Uterus (tissue), 4 donors: ENCODE data around the gene CDC123. TPM values are rescaled to one million over a fixed set of nuclear protein-coding genes. Genes with fewer than 3 reads are reported as not detected.

ENCODE experiments used
- DNase-seq, 2 donors: peaks; one replicate each; pipeline ENCODE4 v3.0.0-alpha.2; 2019 to 2020
- H3K27ac ChIP-seq, 2 donors: fragments of 200-600 bp; sonication (generic); 1 replicate in 1 of 2; 2 replicates in 1 of 2; pipeline ENCODE4 v1.5.1; 2016 to 2018
- H3K27me3 ChIP-seq, 2 donors: fragments of 200-600 bp; sonication (generic); one replicate each; pipeline ENCODE4 v1.5.1; 2018 to 2019; ENCODE audit warnings: control low read depth in 1 of 2
- H3K36me3 ChIP-seq, 2 donors: fragments of 200-600 bp; sonication (generic); one replicate each; pipeline ENCODE4 v1.5.1; 2019; ENCODE audit warnings: control low read depth in 1 of 2
- H3K4me1 ChIP-seq, 2 donors: fragments of 200-600 bp; sonication (generic); one replicate each; pipeline ENCODE4 v1.5.1; 2018 to 2019; ENCODE audit warnings: control low read depth in 1 of 2
- H3K4me3 ChIP-seq, 2 donors: fragments of 200-600 bp; sonication (generic); 1 replicate in 1 of 2; 2 replicates in 1 of 2; pipeline ENCODE4 v1.5.1; 2018 to 2019; ENCODE audit warnings: mild to moderate bottlenecking in 1 of 2
- H3K9me3 ChIP-seq, 2 donors: fragments of 200-600 bp; sonication (generic); one replicate each; pipeline ENCODE4 v1.5.1; 2019; ENCODE audit warnings: control low read depth in 1 of 2
- POLR2A ChIP-seq, 2 donors: fragments of 450-650 bp; IDR thresholded peaks; one replicate each; pipeline ENCODE4 v1.6.1; 2016; ENCODE audit warnings: antibody characterized with exemption in 2 of 2, mild to moderate bottlenecking in 1 of 2, moderate library complexity in 1 of 2
- intact Hi-C: fragments of 100-400 bp; cut with DNase I; formaldehyde crosslinking; loops from one replicate; pipeline ENCODE4 v1.15.1; 2023; ENCODE audit warnings: low total_unique reads
- total RNA-seq, 4 donors: library from RNA; depleted of rRNA in 3 of 4; stranded (reverse); fragments of >200 nt in 3 of 4; gene quantifications; one replicate each; pipeline versions ENCODE4 v1.1.0 to v1.2.4, GENCODE V29; 2014 to 2023
- TF ChIP-seq, protein P1 (sequence below), 4 experiments: fragments of 200-600 bp in 2 of 4; fragments of 450-650 bp in 2 of 4; sonication (generic) in 2 of 4; IDR thresholded peaks; one replicate each; pipeline ENCODE4 v1.5.1; 2016 to 2019; ENCODE audit warnings: antibody characterized with exemption in 4 of 4, mild to moderate bottlenecking in 2 of 4, moderate library complexity in 1 of 4
- donor health status: DM: yes; HTN: yes; CAD: no.

The CDC123 gene
- total RNA-seq, 4 donors from 2014 or later = 6.2 to 95.5 (median 34.3) TPM

DNA sequence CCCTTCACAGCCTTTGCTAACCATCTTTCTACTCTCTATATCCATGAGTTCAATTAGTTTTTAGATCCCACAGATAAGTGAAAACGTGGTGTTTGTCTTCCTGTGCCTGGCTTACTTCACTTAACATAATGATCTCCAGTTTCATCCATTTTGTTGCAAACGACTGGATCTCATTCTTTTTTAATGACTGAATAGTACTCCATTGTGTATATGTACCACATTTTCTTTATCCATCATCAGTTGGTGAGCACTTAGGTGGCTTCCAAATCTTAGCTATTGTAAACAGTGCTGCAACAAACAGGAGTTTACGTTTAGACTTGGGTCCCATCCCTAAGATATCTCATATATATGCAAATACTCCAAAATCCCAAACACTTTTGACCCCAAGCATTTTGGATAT lies 9.1 kb downstream of the CDC123 start:
- Histone ChIP-seq H3K4me1 (no peaks in the 10 kb centered on the region), H3K4me3 (no peak overlapping the region), H3K27me3 (no peaks in the 10 kb centered on the region), H3K9me3 (no peaks in the 10 kb centered on the region), H3K27ac (no peak overlapping the region), H3K36me3 (no peaks in the 10 kb centered on the region)
- no peak for DNase-seq
- intact Hi-C loops = no loop called here
- TF ChIP-seq, protein P1, sequence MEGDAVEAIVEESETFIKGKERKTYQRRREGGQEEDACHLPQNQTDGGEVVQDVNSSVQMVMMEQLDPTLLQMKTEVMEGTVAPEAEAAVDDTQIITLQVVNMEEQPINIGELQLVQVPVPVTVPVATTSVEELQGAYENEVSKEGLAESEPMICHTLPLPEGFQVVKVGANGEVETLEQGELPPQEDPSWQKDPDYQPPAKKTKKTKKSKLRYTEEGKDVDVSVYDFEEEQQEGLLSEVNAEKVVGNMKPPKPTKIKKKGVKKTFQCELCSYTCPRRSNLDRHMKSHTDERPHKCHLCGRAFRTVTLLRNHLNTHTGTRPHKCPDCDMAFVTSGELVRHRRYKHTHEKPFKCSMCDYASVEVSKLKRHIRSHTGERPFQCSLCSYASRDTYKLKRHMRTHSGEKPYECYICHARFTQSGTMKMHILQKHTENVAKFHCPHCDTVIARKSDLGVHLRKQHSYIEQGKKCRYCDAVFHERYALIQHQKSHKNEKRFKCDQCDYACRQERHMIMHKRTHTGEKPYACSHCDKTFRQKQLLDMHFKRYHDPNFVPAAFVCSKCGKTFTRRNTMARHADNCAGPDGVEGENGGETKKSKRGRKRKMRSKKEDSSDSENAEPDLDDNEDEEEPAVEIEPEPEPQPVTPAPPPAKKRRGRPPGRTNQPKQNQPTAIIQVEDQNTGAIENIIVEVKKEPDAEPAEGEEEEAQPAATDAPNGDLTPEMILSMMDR (IDR thresholded peaks at IDR 0.05) = no peak
- no peak for TF ChIP-seq POLR2A (IDR thresholded peaks at IDR 0.05)

DNA sequence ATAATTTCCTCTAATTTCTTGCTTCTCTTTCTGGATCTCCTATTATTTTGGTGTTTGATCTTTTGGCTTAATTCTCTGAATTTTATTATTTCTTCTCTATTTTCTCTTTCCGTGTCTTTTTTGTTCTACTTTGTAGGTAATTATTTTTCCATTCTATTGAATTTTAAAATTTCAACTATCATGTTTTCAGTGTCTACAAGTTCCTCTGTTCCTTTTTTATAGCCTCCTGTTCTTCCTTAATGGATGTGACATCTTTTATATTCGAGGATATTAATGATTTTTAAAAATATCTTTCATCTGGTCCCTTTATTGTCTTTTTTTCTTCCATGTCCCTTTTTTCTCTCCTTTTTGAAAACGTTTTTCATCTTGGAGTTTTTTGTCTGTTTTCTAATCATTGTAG lies 11.1 kb downstream of the CDC123 start:
- intact Hi-C loops = no loop called here
- no peaks in the 10 kb centered on the region for H3K36me3 ChIP-seq

DNA sequence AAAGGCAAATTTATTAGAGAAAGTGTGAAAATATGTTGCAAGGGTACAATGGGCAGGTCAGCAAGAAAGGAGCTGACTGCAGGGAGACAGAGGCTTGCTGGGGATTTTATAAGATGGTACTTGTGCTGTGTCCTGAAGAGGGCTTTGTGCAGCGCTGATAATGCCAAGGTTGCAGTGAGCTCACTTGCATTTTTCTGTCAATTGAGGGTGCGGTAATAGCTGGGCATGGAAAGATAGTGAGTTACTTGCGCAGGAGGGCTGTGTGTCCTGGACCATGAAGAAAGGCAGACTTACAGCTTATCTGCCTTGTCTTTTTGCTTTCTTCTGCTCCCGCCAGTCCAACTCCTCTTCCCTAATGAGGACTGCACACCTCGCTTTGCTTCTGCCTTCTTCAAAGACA lies 12.5 kb downstream of the CDC123 start:
- TF ChIP-seq, protein P1 (IDR thresholded peaks at IDR 0.05) = no peak
- TF ChIP-seq POLR2A (IDR thresholded peaks at IDR 0.05) = no peak
- intact Hi-C loops = no loop called here
- Histone ChIP-seq H3K9me3 (no peaks in the 10 kb centered on the region), H3K27me3 (no peaks in the 10 kb centered on the region), H3K27ac (no peak overlapping the region), H3K4me3 (no peak overlapping the region), H3K36me3 (no peaks in the 10 kb centered on the region), H3K4me1 (no peaks in the 10 kb centered on the region)
- DNase-seq = no peak

More for the DNA sequence above, 11.1 kb downstream of the CDC123 start:
- no peaks in the 10 kb centered on the region for H3K9me3 ChIP-seq
- TF ChIP-seq, protein P1 (IDR thresholded peaks at IDR 0.05) = no peak
- no peak for TF ChIP-seq POLR2A (IDR thresholded peaks at IDR 0.05)
- H3K27ac ChIP-seq = no peak overlapping the region
- DNase-seq = no peak
- H3K4me1 ChIP-seq = no peaks in the 10 kb centered on the region
- H3K4me3 ChIP-seq = no peak overlapping the region
- no peaks in the 10 kb centered on the region for H3K27me3 ChIP-seq

DNA sequence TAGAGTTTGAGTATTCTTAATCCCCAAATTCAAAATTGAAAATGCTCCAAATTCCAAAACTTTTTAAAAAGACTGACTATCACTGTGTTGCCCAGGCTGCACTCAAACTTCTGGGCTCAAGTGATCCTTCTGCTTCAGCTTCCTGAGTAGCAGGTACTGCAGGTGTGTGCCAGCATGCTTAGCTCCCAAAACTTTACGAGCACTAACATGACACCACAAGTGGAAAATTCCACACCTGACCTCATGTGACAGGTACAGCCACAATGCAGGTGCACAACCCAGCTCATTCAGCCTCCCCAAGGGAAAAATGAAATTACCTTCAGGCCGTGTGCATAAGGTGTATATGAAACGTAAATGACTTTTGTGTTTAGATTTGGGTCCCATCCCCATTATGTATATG lies 16.5 kb downstream of the CDC123 start:
- Histone ChIP-seq H3K9me3 (no peaks in the 10 kb centered on the region), H3K27me3 (no peaks in the 10 kb centered on the region), H3K36me3 (no peaks in the 10 kb centered on the region), H3K27ac (no peak overlapping the region), H3K4me1 (no peaks in the 10 kb centered on the region), H3K4me3 (no peak overlapping the region)
- intact Hi-C loops = no loop called here
- no peak for DNase-seq
- TF ChIP-seq, protein P1 (IDR thresholded peaks at IDR 0.05) = no peak
- TF ChIP-seq POLR2A (IDR thresholded peaks at IDR 0.05) = no peak

DNA sequence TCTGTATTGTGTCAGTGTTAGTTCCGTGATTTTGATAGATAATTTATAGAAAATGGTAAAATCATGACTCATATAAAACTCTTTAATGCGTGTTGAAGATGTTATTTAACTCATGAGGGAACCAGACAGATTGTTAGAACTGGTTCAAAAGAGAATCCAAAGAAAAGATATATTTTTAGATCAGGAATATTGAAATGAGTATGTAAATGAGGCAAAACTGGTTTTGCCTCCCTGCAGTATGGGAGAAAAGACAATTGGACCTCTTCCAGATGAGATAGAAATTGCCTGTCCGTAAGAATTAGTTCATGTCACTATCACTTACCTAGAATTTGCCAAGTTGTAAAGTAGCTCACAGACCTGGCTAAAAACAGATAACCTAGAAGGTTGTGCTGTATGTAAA lies 17.6 kb downstream of the CDC123 start:
- Histone ChIP-seq H3K27me3 (no peaks in the 10 kb centered on the region), H3K4me3 (no peak overlapping the region), H3K4me1 (no peaks in the 10 kb centered on the region), H3K36me3 (no peaks in the 10 kb centered on the region), H3K9me3 (no peaks in the 10 kb centered on the region), H3K27ac (no peak overlapping the region)
- TF ChIP-seq, protein P1 (IDR thresholded peaks at IDR 0.05) = no peak
- TF ChIP-seq POLR2A (IDR thresholded peaks at IDR 0.05) = no peak
- intact Hi-C loops = no loop called here
- DNase-seq = no peak
